GM19397 (cell line): Measurements from ENCODE around the gene SURF1.
"Not testable (repeated sequence)": the region's sequence is repeated elsewhere in the genome, so short reads cannot be mapped to it uniquely, and the experiment has no call there.

ENCODE experiments used
- ATAC-seq: cut with Tn5 transposase; IDR thresholded peaks from one replicate; pipeline ENCODE4 v1.9.1; 2021; ENCODE audit warnings: mild to moderate bottlenecking, moderate library complexity; ENCODE audit not compliant: unreplicated experiment

The SURF1 gene

GRCh38 chr9:133384736-133385321 is 28.5 kb upstream of the SURF1 start:
- no peak for ATAC-seq

- ATAC-seq = no peak
Observed at GRCh38 chr9:133383438-133383837, 27.2 kb upstream of the SURF1 start.

GRCh38 chr9:133382507-133383141 is 26.3 kb upstream of the SURF1 start:
- no peak for ATAC-seq

- ATAC-seq = no peak
Observed at GRCh38 chr9:133380734-133381133, 24.4 kb upstream of the SURF1 start.

- ATAC-seq = no peak
Observed at GRCh38 chr9:133379153-133380086, 23.1 kb upstream of the SURF1 start.

GRCh38 chr9:133378408-133378962 is 22.2 kb upstream of the SURF1 start:
- no peak for ATAC-seq

- ATAC-seq = no peak
Observed at GRCh38 chr9:133377721-133378216, 21.5 kb upstream of the SURF1 start.

- ATAC-seq = not testable (repeated sequence)
Observed at GRCh38 chr9:133377280-133377679, 21.0 kb upstream of the SURF1 start.

- ATAC-seq = peak; percentile 89
Observed at GRCh38 chr9:133375724-133376654, 19.7 kb upstream of the SURF1 start, which contains the start of the genes STKLD1 and SURF4. TSS of gene STKLD1 (plus strand) at chr9:133376366. CDS start at chr9:133376474, 108 bp downstream. TSS of gene SURF4 (minus strand) at chr9:133376060. CDS start at chr9:133375969, 91 bp downstream.

GRCh38 chr9:133375116-133375723 is 18.9 kb upstream of the SURF1 start:
- ATAC-seq = peak; percentile 5

GRCh38 chr9:133374612-133375115 is 18.4 kb upstream of the SURF1 start:
- no peak for ATAC-seq

- ATAC-seq = no peak
Observed at GRCh38 chr9:133372144-133372543, 15.9 kb upstream of the SURF1 start.

- ATAC-seq = no peak
Observed at GRCh38 chr9:133371261-133371711, 15.0 kb upstream of the SURF1 start.

GRCh38 chr9:133370685-133371084 is 14.4 kb upstream of the SURF1 start:
- no peak for ATAC-seq

- ATAC-seq = no peak
Observed at GRCh38 chr9:133369933-133370332, 13.6 kb upstream of the SURF1 start.

- no peak for ATAC-seq
Observed at GRCh38 chr9:133369422-133369821, 13.1 kb upstream of the SURF1 start.

- ATAC-seq = no peak
Observed at GRCh38 chr9:133368249-133368881, 12.1 kb upstream of the SURF1 start.

- no peak for ATAC-seq
Observed at GRCh38 chr9:133367778-133368177, 11.5 kb upstream of the SURF1 start.

- no peak for ATAC-seq
Observed at GRCh38 chr9:133367221-133367620, 10.9 kb upstream of the SURF1 start.
